Skeletal muscle satellite cell (primary cell): ENCODE measurements around the gene RPLP1.
A peak's percentile ranks its signal among the peaks of the same experiment; 100 is the strongest.

ENCODE experiments used
- H3K27me3 ChIP-seq: 2 replicates; pipeline ENCODE4 v1.7.0; 2013; ENCODE audit warnings: low read length; ENCODE audit not compliant: control insufficient read depth, insufficient read depth
- H3K36me3 ChIP-seq: 2 replicates; pipeline ENCODE4 v1.7.0; 2013; ENCODE audit warnings: mild to moderate bottlenecking, control low read depth, low read length; ENCODE audit not compliant: insufficient read depth
- H3K4me1 ChIP-seq: 2 replicates; pipeline ENCODE4 v1.7.0; 2013; ENCODE audit warnings: low read length; ENCODE audit not compliant: control insufficient read depth, insufficient read depth
- H3K4me2 ChIP-seq: 2 replicates; pipeline ENCODE4 v1.7.0; 2013; ENCODE audit warnings: mild to moderate bottlenecking, low read length
- H3K4me3 ChIP-seq: 2 replicates; pipeline ENCODE4 v1.7.0; 2013; ENCODE audit warnings: low read length
- H3K9ac ChIP-seq: 2 replicates; pipeline ENCODE4 v1.7.0; 2013; ENCODE audit warnings: mild to moderate bottlenecking, low read depth, low read length, moderate library complexity
- H3K9me3 ChIP-seq: replicated peaks from 2 replicates; pipeline ENCODE4 v1.7.0; 2013; ENCODE audit warnings: mild to moderate bottlenecking, control low read depth, low read length

RPLP1 gene

GRCh38 chr15:69460481-69460880 lies 7.9 kb downstream of the RPLP1 start:
- Histone ChIP-seq H3K4me2 (no peak overlapping the region), H3K27me3 (no peaks in the 10 kb centered on the region), H3K36me3 (peaks cover 20% of the 10 kb centered on the region), H3K4me1 (peaks cover 15% of the 10 kb centered on the region), H3K9me3 (no peaks in the 10 kb centered on the region), H3K9ac (no peak overlapping the region), H3K4me3 (no peak overlapping the region)

- peak overlapping the region; percentile 89 for H3K9ac ChIP-seq
- peak overlapping the region; percentile 91 for H3K4me2 ChIP-seq
- H3K4me1 ChIP-seq, result peaks cover 16% of the 10 kb centered on the region
- H3K36me3 ChIP-seq, result peaks cover 5% of the 10 kb centered on the region
- H3K4me3 ChIP-seq, result peak overlapping the region; percentile 70
- H3K9me3 ChIP-seq, result no peaks in the 10 kb centered on the region
- H3K27me3 ChIP-seq, result no peaks in the 10 kb centered on the region
Measured at GRCh38 chr15:69462030-69462492, 9.4 kb downstream of the RPLP1 start.

- Histone ChIP-seq H3K27me3 (no peaks in the 10 kb centered on the region), H3K4me1 (peaks cover 16% of the 10 kb centered on the region), H3K9me3 (no peaks in the 10 kb centered on the region), H3K9ac (peak overlapping the region; percentile 89), H3K36me3 (no peaks in the 10 kb centered on the region), H3K4me2 (peak overlapping the region; percentile 91), H3K4me3 (peak overlapping the region; percentile 70)
Measured at GRCh38 chr15:69462493-69463181, 10.0 kb downstream of the RPLP1 start.

- H3K4me1 ChIP-seq, result peaks cover 19% of the 10 kb centered on the region
- no peaks in the 10 kb centered on the region for H3K36me3 ChIP-seq
- no peaks in the 10 kb centered on the region for H3K27me3 ChIP-seq
- H3K4me2 ChIP-seq, result peak overlapping the region; percentile 91
- H3K9me3 ChIP-seq, result no peaks in the 10 kb centered on the region
- H3K9ac ChIP-seq, result peak overlapping the region; percentile 89
- peak overlapping the region; percentile 68 for H3K4me3 ChIP-seq
Measured at GRCh38 chr15:69463182-69463756, 10.7 kb downstream of the RPLP1 start.

GRCh38 chr15:69465253-69465652 lies 12.6 kb downstream of the RPLP1 start:
- no peaks in the 10 kb centered on the region for H3K27me3 ChIP-seq
- H3K4me1 ChIP-seq, result peaks cover 24% of the 10 kb centered on the region
- H3K4me2 ChIP-seq, result no peak overlapping the region
- no peaks in the 10 kb centered on the region for H3K9me3 ChIP-seq
- no peaks in the 10 kb centered on the region for H3K36me3 ChIP-seq
- no peak overlapping the region for H3K9ac ChIP-seq
- H3K4me3 ChIP-seq, result no peak overlapping the region

- Histone ChIP-seq H3K4me3 (no peak overlapping the region), H3K9ac (no peak overlapping the region), H3K27me3 (no peaks in the 10 kb centered on the region), H3K36me3 (no peaks in the 10 kb centered on the region), H3K4me2 (no peak overlapping the region), H3K9me3 (no peaks in the 10 kb centered on the region), H3K4me1 (peaks cover 24% of the 10 kb centered on the region)
Measured at GRCh38 chr15:69466733-69467132, 14.1 kb downstream of the RPLP1 start.

GRCh38 chr15:69467636-69468035 lies 15.0 kb downstream of the RPLP1 start:
- peaks cover 19% of the 10 kb centered on the region for H3K4me1 ChIP-seq
- H3K4me3 ChIP-seq, result no peak overlapping the region
- no peaks in the 10 kb centered on the region for H3K27me3 ChIP-seq
- no peak overlapping the region for H3K4me2 ChIP-seq
- H3K9ac ChIP-seq, result no peak overlapping the region
- H3K36me3 ChIP-seq, result no peaks in the 10 kb centered on the region
- no peaks in the 10 kb centered on the region for H3K9me3 ChIP-seq

- H3K4me2 ChIP-seq, result no peak overlapping the region
- no peak overlapping the region for H3K9ac ChIP-seq
- no peaks in the 10 kb centered on the region for H3K36me3 ChIP-seq
- H3K4me1 ChIP-seq, result peaks cover 12% of the 10 kb centered on the region
- H3K27me3 ChIP-seq, result no peaks in the 10 kb centered on the region
- H3K9me3 ChIP-seq, result no peaks in the 10 kb centered on the region
- no peak overlapping the region for H3K4me3 ChIP-seq
Measured at GRCh38 chr15:69468241-69469121, 15.9 kb downstream of the RPLP1 start.

GRCh38 chr15:69469467-69470201 lies 17.0 kb downstream of the RPLP1 start:
- Histone ChIP-seq H3K36me3 (no peaks in the 10 kb centered on the region), H3K27me3 (no peaks in the 10 kb centered on the region), H3K4me1 (peaks cover 19% of the 10 kb centered on the region), H3K4me3 (no peak overlapping the region), H3K9ac (no peak overlapping the region), H3K9me3 (no peaks in the 10 kb centered on the region), H3K4me2 (no peak overlapping the region)

GRCh38 chr15:69472046-69472445 lies 19.4 kb downstream of the RPLP1 start:
- Histone ChIP-seq H3K27me3 (no peaks in the 10 kb centered on the region), H3K4me1 (peaks cover 17% of the 10 kb centered on the region), H3K9ac (no peak overlapping the region), H3K4me3 (no peak overlapping the region), H3K36me3 (no peaks in the 10 kb centered on the region), H3K4me2 (no peak overlapping the region), H3K9me3 (no peaks in the 10 kb centered on the region)

GRCh38 chr15:69472562-69472961 lies 19.9 kb downstream of the RPLP1 start:
- H3K4me2 ChIP-seq, result no peak overlapping the region
- H3K4me3 ChIP-seq, result no peak overlapping the region
- peaks cover 17% of the 10 kb centered on the region for H3K4me1 ChIP-seq
- no peaks in the 10 kb centered on the region for H3K27me3 ChIP-seq
- no peaks in the 10 kb centered on the region for H3K36me3 ChIP-seq
- no peak overlapping the region for H3K9ac ChIP-seq
- no peaks in the 10 kb centered on the region for H3K9me3 ChIP-seq
